SK-N-SH treated with all-trans-retinoic acid at 6 μM for 48 hours (cell line): ENCODE data around the gene RTF1.
A peak's percentile ranks its signal among the peaks of the same experiment; 100 is the strongest.

Source experiments
- ATAC-seq: fragments of 200-7000 bp; cut with Tn5 transposase; 3 replicates; pipeline ENCODE4 v1.9.1; 2020; ENCODE audit warnings: mild to moderate bottlenecking, moderate library complexity
- ARNTL ChIP-seq: fragments of 450-650 bp; formaldehyde crosslinking; IDR thresholded peaks from 2 replicates; pipeline ENCODE4 v1.5.0; 2020; ENCODE audit warnings: low read depth, mild to moderate bottlenecking, moderate library complexity, borderline replicate concordance
- BACH2 ChIP-seq: fragments of 250-450 bp; sonication (Bioruptor Pico); IDR thresholded peaks from 2 replicates; pipeline ENCODE4 v1.9.0; 2021; ENCODE audit warnings: mild to moderate bottlenecking, borderline replicate concordance
- CREB5 ChIP-seq: fragments of 250-450 bp; sonication (Bioruptor Pico); IDR thresholded peaks from 2 replicates; pipeline ENCODE4 v1.5.1; 2020; ENCODE audit warnings: low read depth, mild to moderate bottlenecking, moderate library complexity
- CSDC2 ChIP-seq: fragments of 250-450 bp; sonication (Bioruptor Pico); IDR thresholded peaks from 2 replicates; pipeline ENCODE4 v1.5.0; 2020; ENCODE audit warnings: mild to moderate bottlenecking, moderate library complexity
- CSRNP3 ChIP-seq: fragments of 250-450 bp; sonication (Bioruptor Pico); IDR thresholded peaks from 2 replicates; pipeline ENCODE4 v1.5.1; 2021; ENCODE audit warnings: mild to moderate bottlenecking, moderate library complexity
- ESRRG ChIP-seq: fragments of 250-450 bp; sonication (Bioruptor Pico); IDR thresholded peaks from 2 replicates; pipeline ENCODE4 v1.6.1; 2021; ENCODE audit warnings: mild to moderate bottlenecking
- GLIS3 ChIP-seq: fragments of 250-450 bp; sonication (Bioruptor Pico); IDR thresholded peaks from 2 replicates; pipeline ENCODE4 v1.5.0; 2020; ENCODE audit warnings: mild to moderate bottlenecking, moderate library complexity
- ISL1 ChIP-seq: fragments of 250-450 bp; sonication (Bioruptor Pico); IDR thresholded peaks from 2 replicates; pipeline ENCODE4 v2.1.2; 2022; ENCODE audit warnings: mild to moderate bottlenecking, moderate library complexity
- OSR1 ChIP-seq: fragments of 250-450 bp; sonication (Bioruptor Pico); IDR thresholded peaks from 2 replicates; pipeline ENCODE4 v1.8.0; 2022; ENCODE audit warnings: moderate library complexity, mild to moderate bottlenecking, inconsistent platforms
- PATZ1 ChIP-seq: fragments of 250-450 bp; sonication (Bioruptor Pico); IDR thresholded peaks from 2 replicates; pipeline ENCODE4 v1.8.0; 2020; ENCODE audit warnings: mild to moderate bottlenecking, moderate library complexity, borderline replicate concordance
- PPARA ChIP-seq: fragments of 250-450 bp; sonication (Bioruptor Pico); IDR thresholded peaks from 2 replicates; pipeline ENCODE4 v1.5.0; 2020; ENCODE audit warnings: mild to moderate bottlenecking, borderline replicate concordance
- RARB ChIP-seq: fragments of 250-450 bp; sonication (Bioruptor Pico); IDR thresholded peaks from 2 replicates; pipeline ENCODE4 v1.8.0; 2021; ENCODE audit warnings: mild to moderate bottlenecking, moderate library complexity
- SNAI2 ChIP-seq: fragments of 250-450 bp; sonication (Bioruptor Pico); IDR thresholded peaks from 2 replicates; pipeline ENCODE4 v1.5.0; 2020; ENCODE audit warnings: mild to moderate bottlenecking, moderate library complexity
- TCF4 ChIP-seq: fragments of 250-450 bp; sonication (Bioruptor Pico); IDR thresholded peaks from 2 replicates; pipeline ENCODE4 v1.8.0; 2021; ENCODE audit warnings: mild to moderate bottlenecking, moderate library complexity, borderline replicate concordance
- TOX ChIP-seq: fragments of 250-450 bp; sonication (Bioruptor Pico); IDR thresholded peaks from 2 replicates; pipeline ENCODE4 v1.8.0; 2021; ENCODE audit warnings: mild to moderate bottlenecking, moderate library complexity, borderline replicate concordance
- TSHZ2 ChIP-seq: fragments of 250-450 bp; sonication (Bioruptor Pico); IDR thresholded peaks from 2 replicates; pipeline ENCODE4 v1.5.0; 2020; ENCODE audit warnings: mild to moderate bottlenecking, moderate library complexity
- ZC3H10 ChIP-seq: fragments of 250-450 bp; sonication (Bioruptor Pico); IDR thresholded peaks from 2 replicates; pipeline ENCODE4 v1.5.1; 2021; ENCODE audit warnings: mild to moderate bottlenecking, moderate library complexity
- ZFP3 ChIP-seq: fragments of 250-450 bp; sonication (Bioruptor Pico); IDR thresholded peaks from 2 replicates; pipeline ENCODE4 v1.5.0; 2020; ENCODE audit warnings: mild to moderate bottlenecking, moderate library complexity
- ZFP30 ChIP-seq: fragments of 450-650 bp; formaldehyde crosslinking; IDR thresholded peaks from 2 replicates; pipeline ENCODE4 v1.5.0; 2022; ENCODE audit warnings: mild to moderate bottlenecking, moderate library complexity
- ZNF565 ChIP-seq: fragments of 450-650 bp; formaldehyde crosslinking; conservative IDR thresholded peaks from 2 replicates; pipeline ENCODE4 v1.5.0; 2020; ENCODE audit warnings: low read depth, mild to moderate bottlenecking, moderate library complexity
- ZNF70 ChIP-seq: fragments of 450-650 bp; formaldehyde crosslinking; IDR thresholded peaks from 2 replicates; pipeline ENCODE4 v1.5.0; 2020; ENCODE audit warnings: mild to moderate bottlenecking, moderate library complexity
- ZNF8 ChIP-seq: fragments of 450-650 bp; formaldehyde crosslinking; IDR thresholded peaks from 2 replicates; pipeline ENCODE4 v1.5.0; 2020; ENCODE audit warnings: mild to moderate bottlenecking, moderate library complexity

The RTF1 gene

GRCh38 chr15:41520636-41521035 is 103.7 kb downstream of the RTF1 start (continued):
- TF ChIP-seq CSRNP3 (CRISPR knock-in tag) (no peak), RARB (no peak), ZFP3 (CRISPR knock-in tag) (no peak), PPARA (CRISPR knock-in tag) (no peak), ISL1 (no peak), ZNF565 (CRISPR knock-in tag) (no peak)
- TF ChIP-seq, all 23 proteins: peak for 0

- no peak for ATAC-seq
- no peak for TF ChIP-seq PATZ1 (CRISPR knock-in tag)
- TF ChIP-seq ISL1, result no peak
- TF ChIP-seq CREB5, result no peak
- no peak for TF ChIP-seq BACH2 (CRISPR knock-in tag)
- no peak for TF ChIP-seq SNAI2 (CRISPR knock-in tag)
- TF ChIP-seq TCF4 (CRISPR knock-in tag), result no peak
- TF ChIP-seq CSDC2, result no peak
- TF ChIP-seq TOX (CRISPR knock-in tag), result no peak
- no peak for TF ChIP-seq ARNTL (CRISPR knock-in tag)
- no peak for TF ChIP-seq ZNF565 (CRISPR knock-in tag)
- TF ChIP-seq TSHZ2 (CRISPR knock-in tag), result no peak
- no peak for TF ChIP-seq ZFP3 (CRISPR knock-in tag)
- TF ChIP-seq ZC3H10, result no peak
- no peak for TF ChIP-seq OSR1 (CRISPR knock-in tag)
- no peak for TF ChIP-seq ZNF70 (CRISPR knock-in tag)
- TF ChIP-seq CSRNP3 (CRISPR knock-in tag), result no peak
- TF ChIP-seq GLIS3 (CRISPR knock-in tag), result no peak
Measured at GRCh38 chr15:41521614-41522013, 104.7 kb downstream of the RTF1 start.

GRCh38 chr15:41523097-41523496 is 106.2 kb downstream of the RTF1 start:
- TF ChIP-seq GLIS3 (CRISPR knock-in tag), result no peak
- TF ChIP-seq TCF4 (CRISPR knock-in tag), result no peak
- TF ChIP-seq ZFP30 (CRISPR knock-in tag), result no peak
- no peak for TF ChIP-seq PPARA (CRISPR knock-in tag)
- TF ChIP-seq ISL1, result no peak
- no peak for TF ChIP-seq CSDC2
- no peak for TF ChIP-seq ESRRG (CRISPR knock-in tag)
- no peak for TF ChIP-seq ZNF8 (CRISPR knock-in tag)
- no peak for TF ChIP-seq RARB
- TF ChIP-seq CREB5, result no peak
- TF ChIP-seq SNAI2 (CRISPR knock-in tag), result no peak
- no peak for TF ChIP-seq TSHZ2 (CRISPR knock-in tag)
- no peak for TF ChIP-seq OSR1 (CRISPR knock-in tag)
- no peak for TF ChIP-seq CSRNP3 (CRISPR knock-in tag)
- ATAC-seq, result peak; percentile 59
